Measurements from ENCODE around the gene LCLAT1. TPM values are rescaled to one million over a fixed set of nuclear protein-coding genes. Genes with fewer than 3 reads are reported as not detected.

LCLAT1 gene
- total RNA-seq, 1 experiment from 2014 or later: 32.9 TPM

GRCh38 chr2:30444273-30444672 lies 2.8 kb upstream of the LCLAT1 start:
- no peaks in the 10 kb centered on the region for H3K9me3 Mint-ChIP-seq
- H3K27ac Mint-ChIP-seq: no peak overlapping the region
- no peak overlapping the region for H3T11ph ChIP-seq (ENCODE audit: low read length)
- H2AK5ac ChIP-seq (ENCODE audit: insufficient read length, low read length): no peak overlapping the region
- H3K4me2 ChIP-seq (ENCODE audit: insufficient read depth, insufficient read length, low read length): no peak overlapping the region
- no peak for DNase-seq
- H4K20me1 ChIP-seq (ENCODE audit: control insufficient read depth, insufficient read depth, insufficient read length): no peaks in the 10 kb centered on the region
- H4K5ac ChIP-seq (ENCODE audit: insufficient read length, low read depth, low read length): no peak overlapping the region
- H3K27me3 Mint-ChIP-seq (ENCODE audit: low read depth): peaks cover 13% of the 10 kb centered on the region
- H3K23ac ChIP-seq (ENCODE audit: insufficient read length, low read depth, low read length): no peak overlapping the region
- H3K27ac ChIP-seq (ENCODE audit: insufficient read length, low read depth, low read length): no peak overlapping the region
- no peaks in the 10 kb centered on the region for H3K4me1 ChIP-seq (ENCODE audit: insufficient read depth, low read length)
- no peak for TF ChIP-seq CTCF (conservative IDR thresholded peaks at IDR 0.05)
- no peak overlapping the region for H2BK5ac ChIP-seq (ENCODE audit: insufficient read length, low read length)
- no peak overlapping the region for H3K4ac ChIP-seq (ENCODE audit: low read depth, low read length)
- no peak overlapping the region for H4K8ac ChIP-seq (replicated peaks; ENCODE audit: insufficient read length, low read depth, low read length)
- no peak overlapping the region for H2BK120ac ChIP-seq (ENCODE audit: low read depth, low read length, poor library complexity, severe bottlenecking)
- peaks cover 21 to 24% of the 10 kb centered on the region in 2 experiments for H3K4me1 Mint-ChIP-seq
- no peak overlapping the region for H2AFZ ChIP-seq (ENCODE audit: low read length)
- peaks cover 2% of the 10 kb centered on the region for H3K79me1 ChIP-seq (ENCODE audit: insufficient read depth, low read depth, low read length, poor library complexity, severe bottlenecking)
- H3K14ac ChIP-seq (ENCODE audit: insufficient read depth, low read length): no peak overlapping the region
- H3K9ac ChIP-seq (ENCODE audit: extremely low read depth, insufficient read length, low read length): no peak overlapping the region
- H3K56ac ChIP-seq (ENCODE audit: insufficient read length, low read depth, low read length): no peak overlapping the region
- H3K23me2 ChIP-seq (ENCODE audit: insufficient read length, low read depth, low read length, poor library complexity, severe bottlenecking): peaks cover 4% of the 10 kb centered on the region
- no peak overlapping the region for H2BK20ac ChIP-seq (ENCODE audit: low read depth, low read length, poor library complexity, severe bottlenecking)
- H2BK12ac ChIP-seq (ENCODE audit: insufficient read length, low read depth, low read length): no peak overlapping the region
- no peak overlapping the region for H3K4me3 Mint-ChIP-seq
- peaks cover 7% of the 10 kb centered on the region; the same call in 1 of the 2 replicates for H3K79me2 ChIP-seq (ENCODE audit: insufficient read depth, low read length)
- no peaks in the 10 kb centered on the region for H3K9me3 ChIP-seq (ENCODE audit: control insufficient read depth, low read depth, low read length)
- no peaks in the 10 kb centered on the region for H3K27me3 ChIP-seq (ENCODE audit: insufficient read depth, low read length)
- no peak overlapping the region for H2BK15ac ChIP-seq (ENCODE audit: low read depth, low read length)
- no peak overlapping the region for H4K91ac ChIP-seq (ENCODE audit: insufficient read length, low read depth, low read length)
- H3K18ac ChIP-seq (ENCODE audit: insufficient read length, low read depth, low read length): no peak overlapping the region
- H3K36me3 Mint-ChIP-seq (ENCODE audit: insufficient read depth in 1 of 3, low read depth in 3 of 3): 0 out of 7 replicates have a peak, but pooled peaks cover 0 to 1% (median 0%) of the 10 kb centered on the region in 3 experiments
- no CpG with 5 or more reads among the region's 3 CpGs for WGBS (ENCODE audit: extremely low coverage, insufficient read length, low lambda C conversion rate)

Measured in H9 (cell line).